HG03039 (cell line): ENCODE data around the gene RASAL1.
"Not testable (repeated sequence)": the region's sequence is repeated elsewhere in the genome, so short reads cannot be mapped to it uniquely, and the experiment has no call there.

Source experiments
- ATAC-seq: cut with Tn5 transposase; IDR thresholded peaks from one replicate; pipeline ENCODE4 v1.9.1; 2021; ENCODE audit warnings: mild to moderate bottlenecking, moderate library complexity; ENCODE audit not compliant: unreplicated experiment

The RASAL1 gene

GRCh38 chr12:113142173-113142885 lies 6.8 kb upstream of the RASAL1 start:
- ATAC-seq, result no peak

GRCh38 chr12:113141716-113142115 lies 6.2 kb upstream of the RASAL1 start:
- ATAC-seq, result not testable (repeated sequence)

DNA sequence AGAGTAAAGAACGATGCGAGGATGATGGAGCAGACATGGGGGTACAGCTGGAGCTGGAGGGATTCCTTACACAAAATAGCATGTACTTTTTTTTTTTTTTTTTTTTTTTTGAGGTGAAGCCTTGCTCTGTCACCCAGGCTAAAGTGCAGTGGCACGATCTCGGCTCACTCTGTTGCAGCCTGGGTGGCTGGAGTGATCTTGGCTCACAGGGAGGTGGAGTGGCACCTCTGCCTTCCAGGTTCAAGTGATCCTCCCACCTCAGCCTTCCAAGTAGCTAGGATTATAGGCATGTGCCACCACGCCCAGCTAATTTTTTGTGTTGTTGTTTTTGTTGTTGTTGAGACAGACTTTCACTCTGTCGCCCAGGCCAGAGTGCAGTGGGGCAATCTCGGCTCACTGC lies 5.1 kb upstream of the RASAL1 start:
- no peak for ATAC-seq

- no peak for ATAC-seq
Observed at GRCh38 chr12:113138826-113139225, 3.3 kb upstream of the RASAL1 start.

DNA sequence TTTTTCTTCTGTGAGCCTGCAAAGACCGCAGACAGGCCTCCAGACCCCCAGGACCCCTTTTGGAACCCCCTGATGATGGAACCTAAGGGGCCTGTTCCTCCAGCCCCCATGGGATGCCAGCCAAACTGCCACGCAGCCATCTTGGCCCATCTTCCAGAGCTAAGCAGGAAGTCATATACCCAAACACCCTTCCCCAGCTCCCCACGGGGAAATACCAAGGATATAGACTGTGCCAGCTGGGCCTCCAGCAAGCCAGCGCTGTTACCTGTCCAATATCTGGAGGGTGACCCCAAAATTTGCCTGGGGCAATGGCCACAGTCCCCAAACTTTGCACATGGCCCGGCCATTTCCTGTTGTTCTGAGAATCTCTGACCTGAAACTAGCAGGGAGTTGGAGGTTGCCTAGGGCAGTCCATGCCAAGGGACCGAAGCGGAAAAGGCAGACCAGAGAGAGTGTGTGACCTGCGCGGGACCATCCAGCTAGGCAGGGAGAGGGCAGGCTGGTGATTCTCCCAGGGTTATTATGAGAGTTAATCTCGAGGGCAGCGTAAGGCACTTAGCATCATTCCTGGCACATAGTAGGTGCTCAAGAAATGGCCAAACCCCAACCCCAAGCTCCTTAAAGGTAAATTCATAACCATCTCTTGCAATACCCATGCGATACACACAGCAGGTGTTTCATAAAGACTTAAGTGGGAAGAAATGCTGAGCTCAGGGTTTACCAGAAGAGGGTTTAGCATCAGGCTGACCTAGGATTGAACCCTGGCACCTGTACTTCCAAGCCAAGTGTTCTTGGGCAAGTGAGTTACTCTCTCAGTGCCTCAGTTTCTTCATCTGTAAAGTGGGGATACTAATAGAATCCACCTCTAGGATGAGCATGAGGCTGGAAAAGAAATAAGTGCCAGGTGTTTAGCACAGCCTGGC lies 2.6 kb upstream of the RASAL1 start:
- no peak for ATAC-seq

GRCh38 chr12:113136990-113137511 lies 1.5 kb upstream of the RASAL1 start:
- no peak for ATAC-seq

- ATAC-seq, result no peak
Observed at GRCh38 chr12:113136128-113136989, 798 bp upstream of the RASAL1 start.

DNA sequence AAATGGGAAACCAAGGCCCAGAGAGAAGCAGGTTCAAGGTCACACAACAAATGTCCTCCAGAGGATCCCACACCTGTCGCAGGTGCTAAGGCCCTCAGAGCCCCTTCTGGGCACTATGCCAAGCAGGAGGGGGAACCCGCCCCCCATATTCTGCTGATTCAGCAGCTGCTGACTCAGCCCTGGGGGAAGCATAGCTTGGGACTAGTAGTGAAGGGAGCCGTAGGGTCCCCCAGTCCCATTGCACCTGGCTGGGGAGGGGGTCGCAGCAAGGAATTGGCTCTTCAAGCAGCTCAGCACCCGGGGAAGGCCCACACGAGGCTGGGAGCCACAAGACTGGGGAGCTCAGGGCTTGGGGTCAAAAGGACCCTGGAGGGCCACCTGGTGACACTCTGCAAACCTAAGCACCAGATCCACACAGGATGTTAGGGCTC lies 1.0 kb downstream of the RASAL1 start:
- no peak for ATAC-seq

DNA sequence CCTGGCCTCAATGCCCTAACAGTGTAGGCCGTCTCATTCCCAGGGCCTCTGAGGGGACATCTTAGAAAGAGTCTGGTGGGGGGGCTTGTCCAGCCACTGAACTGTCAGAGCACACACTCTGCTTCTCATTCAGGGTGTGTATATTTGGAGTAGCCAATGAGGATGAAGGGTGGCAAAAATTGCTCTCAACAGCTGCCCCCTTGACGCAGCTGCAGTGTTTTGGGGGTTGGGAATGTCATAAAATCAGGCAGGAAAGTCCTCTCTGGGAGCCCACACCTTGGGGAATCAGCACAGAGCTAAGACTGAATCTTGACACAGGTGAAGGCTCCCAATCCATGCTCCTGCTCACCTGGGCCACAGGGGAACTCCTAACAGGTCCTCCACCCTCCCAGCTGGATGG lies 1.5 kb downstream of the RASAL1 start:
- ATAC-seq, result no peak

GRCh38 chr12:113133666-113134065 lies 1.9 kb downstream of the RASAL1 start:
- ATAC-seq, result no peak

DNA sequence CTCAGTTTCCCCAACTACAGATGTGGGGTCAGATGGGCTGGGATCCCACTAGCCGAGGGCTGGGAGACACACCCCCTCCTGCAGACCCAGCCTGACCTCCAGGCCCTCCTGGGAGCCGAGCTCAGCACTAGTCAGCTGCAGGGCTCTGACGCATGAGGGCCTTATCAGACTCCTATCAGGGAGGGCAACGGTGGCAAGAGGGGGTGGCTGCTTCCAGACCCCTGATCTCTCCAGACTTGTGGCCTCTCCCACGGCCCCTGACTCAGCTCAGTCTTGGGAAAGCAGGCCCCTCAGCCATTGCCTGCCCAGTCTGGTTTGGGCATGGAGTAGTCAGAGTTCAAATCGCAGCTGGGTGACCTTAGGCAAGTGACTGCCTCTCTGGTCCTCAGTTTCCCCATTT lies 2.5 kb downstream of the RASAL1 start:
- no peak for ATAC-seq

- no peak for ATAC-seq
Observed at GRCh38 chr12:113131556-113131955, 4.0 kb downstream of the RASAL1 start.

DNA sequence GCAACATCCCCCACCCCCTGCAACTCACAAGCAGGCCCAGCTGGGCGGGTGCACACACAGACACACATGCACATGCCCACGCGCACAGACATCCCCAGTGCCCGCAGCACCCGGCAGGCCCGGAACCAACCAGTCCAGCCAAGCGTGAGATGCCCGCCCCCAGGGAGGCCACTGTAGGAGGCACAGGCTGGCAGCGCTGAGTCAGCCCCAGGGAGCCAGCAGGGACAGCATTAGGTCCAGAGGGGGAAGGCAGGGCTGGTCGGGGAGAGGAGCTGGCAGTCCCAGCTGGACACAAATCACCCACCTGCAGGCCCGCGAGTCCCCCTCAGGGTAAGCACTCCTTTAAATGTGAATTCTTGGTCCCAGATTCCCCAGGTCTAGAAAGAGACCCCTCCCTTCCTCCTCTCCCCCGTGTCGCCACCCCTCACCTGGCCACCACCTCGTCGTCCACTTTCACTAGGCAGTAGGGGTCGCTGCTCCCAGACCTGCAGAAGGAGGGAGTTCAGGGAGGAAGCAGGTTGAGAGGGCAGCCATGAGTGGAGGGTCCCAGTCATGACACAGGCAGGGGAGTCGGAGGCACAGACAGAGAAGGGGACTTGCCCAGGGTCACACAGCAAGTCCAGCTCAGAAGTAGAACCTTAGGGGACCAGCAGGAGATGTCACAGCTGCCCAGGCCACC lies 5.0 kb downstream of the RASAL1 start:
- no peak for ATAC-seq

GRCh38 chr12:113129664-113130456 lies 5.7 kb downstream of the RASAL1 start:
- ATAC-seq, result no peak

DNA sequence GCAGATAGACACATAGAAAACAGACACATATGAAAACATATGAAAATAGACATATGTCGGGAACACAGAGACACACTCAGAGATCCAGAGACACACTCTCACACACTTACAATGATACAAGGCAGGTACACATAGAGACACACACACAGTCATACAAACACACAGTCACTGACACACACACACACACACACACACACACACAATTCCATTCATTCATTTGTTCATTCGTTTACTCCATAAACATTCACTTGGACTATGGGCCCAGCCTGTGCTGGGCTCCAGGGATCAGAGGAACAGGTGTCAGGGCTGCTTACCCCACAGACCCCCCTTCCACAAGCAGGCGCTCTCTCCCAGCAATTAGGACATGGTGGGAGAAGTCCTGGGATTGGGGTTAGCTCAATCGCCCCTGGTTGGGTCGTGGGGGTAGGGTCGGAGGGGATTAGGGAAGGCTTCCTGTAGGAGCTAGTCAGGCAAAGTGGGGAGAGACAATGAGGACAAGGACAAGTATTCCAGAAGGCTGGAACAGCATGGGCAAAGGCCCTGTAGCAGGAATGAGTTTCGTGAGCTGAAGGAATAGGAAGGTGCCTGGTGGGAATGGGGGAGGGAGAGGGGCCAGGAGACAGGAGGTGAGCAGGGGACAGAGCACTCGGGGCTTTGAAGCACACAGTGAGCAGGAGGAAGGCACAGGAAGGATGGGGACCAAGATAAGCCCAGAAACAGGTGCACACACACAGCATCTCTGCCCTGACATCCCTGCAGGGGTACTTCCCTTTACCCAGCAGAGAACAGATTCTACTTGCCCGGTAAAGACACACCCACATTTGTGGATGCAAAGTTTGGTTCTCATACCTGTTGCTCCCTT lies 6.5 kb downstream of the RASAL1 start:
- no peak for ATAC-seq

- no peak for ATAC-seq
Observed at GRCh38 chr12:113127791-113128199, 7.8 kb downstream of the RASAL1 start.

DNA sequence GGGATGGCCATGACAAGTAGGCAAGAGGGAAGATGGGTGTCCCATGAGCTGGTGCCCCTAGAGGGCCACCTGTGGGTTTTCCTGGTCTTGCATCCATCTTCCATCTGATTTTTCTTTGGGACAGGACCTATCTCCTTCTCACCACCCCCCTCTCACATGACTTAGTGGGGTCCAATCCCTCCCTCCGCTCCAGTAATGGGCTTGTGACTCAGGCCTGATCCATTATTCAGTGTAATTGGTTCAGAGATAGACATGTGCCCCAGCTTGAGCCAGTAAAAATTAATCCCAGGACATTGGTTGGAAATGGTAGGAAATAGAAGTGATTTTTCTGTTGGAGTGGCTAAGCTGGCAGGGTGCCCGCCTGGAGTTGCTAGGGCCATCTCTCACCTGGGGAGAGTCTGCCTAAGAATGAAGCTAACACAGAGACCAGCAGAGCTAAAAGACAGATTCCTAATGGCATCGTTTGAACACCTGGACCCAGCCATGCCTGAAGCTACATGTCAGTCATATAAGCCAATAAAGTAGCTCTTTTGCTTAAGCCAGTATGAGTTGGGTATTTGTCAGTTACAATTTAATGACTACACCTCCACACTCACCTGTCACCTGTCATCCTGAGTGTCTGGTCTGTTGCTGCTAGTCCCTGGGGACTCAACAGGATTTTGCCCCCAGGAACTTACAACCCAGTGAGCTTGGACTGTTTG lies 14.7 kb downstream of the RASAL1 start:
- no peak for ATAC-seq
